GM23248 (cell line): ENCODE measurements around the gene EGLN2. TPM values are rescaled to one million over a fixed set of nuclear protein-coding genes. Genes with fewer than 3 reads are reported as not detected.
"Not testable (repeated sequence)": the region's sequence is repeated elsewhere in the genome, so short reads cannot be mapped to it uniquely, and the experiment has no call there.

Experiments used
- DNase-seq: peaks from one replicate; pipeline ENCODE4 v3.0.0-alpha.2; 2015
- H2AFZ ChIP-seq: fragments of 200-600 bp; sonication (generic); 2 replicates; pipeline ENCODE4 v1.6.1; 2016; ENCODE audit warnings: antibody characterized with exemption
- H3F3A ChIP-seq: fragments of 200-600 bp; sonication (generic); 2 replicates; pipeline ENCODE4 v1.6.1; 2016; ENCODE audit warnings: mild to moderate bottlenecking, antibody characterized with exemption, mixed run types; ENCODE audit not compliant: insufficient read depth
- H3K27ac ChIP-seq: fragments of 200-600 bp; sonication (generic); 2 replicates; pipeline ENCODE4 v1.5.1; 2016; ENCODE audit warnings: mild to moderate bottlenecking
- H3K27me3 ChIP-seq: fragments of 200-600 bp; sonication (generic); replicated peaks from 2 replicates; pipeline ENCODE4 v1.6.1; 2016; ENCODE audit warnings: mild to moderate bottlenecking; ENCODE audit not compliant: insufficient read depth
- H3K36me3 ChIP-seq: fragments of 200-600 bp; sonication (generic); 2 replicates; pipeline ENCODE4 v1.6.1; 2016; ENCODE audit warnings: low read depth, mild to moderate bottlenecking
- H3K4me1 ChIP-seq: fragments of 200-600 bp; sonication (generic); 2 replicates; pipeline ENCODE4 v1.6.1; 2016; ENCODE audit warnings: mild to moderate bottlenecking; ENCODE audit not compliant: insufficient read depth
- H3K4me2 ChIP-seq: fragments of 200-600 bp; sonication (generic); one replicate; pipeline ENCODE4 v1.6.1; 2016; ENCODE audit warnings: mild to moderate bottlenecking; ENCODE audit not compliant: unreplicated experiment
- H3K4me3 ChIP-seq: fragments of 200-600 bp; sonication (generic); 2 replicates; pipeline ENCODE4 v1.5.1; 2016; ENCODE audit warnings: mild to moderate bottlenecking
- H3K79me2 ChIP-seq: fragments of 200-600 bp; sonication (generic); 2 replicates; pipeline ENCODE4 v1.6.1; 2016; ENCODE audit warnings: mild to moderate bottlenecking; ENCODE audit not compliant: insufficient read depth
- H3K9ac ChIP-seq: fragments of 200-600 bp; sonication (generic); 2 replicates; pipeline ENCODE4 v1.6.1; 2016; ENCODE audit warnings: mild to moderate bottlenecking
- H3K9me2 ChIP-seq: fragments of 200-600 bp; sonication (generic); 2 replicates; pipeline ENCODE4 v1.6.1; 2016; ENCODE audit warnings: mixed run types, mild to moderate bottlenecking, moderate library complexity; ENCODE audit not compliant: insufficient read depth
- H3K9me3 ChIP-seq: fragments of 200-600 bp; sonication (generic); one replicate; pipeline ENCODE4 v1.6.1; 2017; ENCODE audit warnings: low read depth
- H4K20me1 ChIP-seq: fragments of 200-600 bp; sonication (generic); 2 replicates; pipeline ENCODE4 v1.6.0; 2016; ENCODE audit not compliant: insufficient read depth
- WGBS, 2 experiments: methylation state at CpG; one replicate each; pipeline ENCODE4 v1.1.6; 2015 to 2017; ENCODE audit warnings: low lambda C conversion rate in 2 of 2, low coverage in 1 of 2; ENCODE audit errors: missing lambda C conversion rate in 2 of 2; 5-methylcytosine and 5-hydroxymethylcytosine counted together
- in situ Hi-C: fragments of 300-500 bp; cut with MboI; formaldehyde crosslinking; loops from 2 replicates; pipeline ENCODE4 v1.15.0; 2020
- polyA plus RNA-seq: library from polyadenylated mRNA; unstranded; fragments of >200 nt; fragmentation: Nextera tagmentation; extraction: Ambion mirVana; gene quantifications from 2 replicates; pipeline ENCODE4 v1.2.1, GENCODE V29; 2016
- total RNA-seq: library from RNA; depleted of rRNA; stranded (reverse); fragments of >200 nt; shearing (Covaris generic); gene quantifications from 2 replicates; pipeline ENCODE4 v1.2.3, GENCODE V29; 2014; rRNA removed

The EGLN2 gene
- total and polyA plus RNA-seq, 2 experiments from 2014 or later, result 52.5 to 83.3 TPM

DNA sequence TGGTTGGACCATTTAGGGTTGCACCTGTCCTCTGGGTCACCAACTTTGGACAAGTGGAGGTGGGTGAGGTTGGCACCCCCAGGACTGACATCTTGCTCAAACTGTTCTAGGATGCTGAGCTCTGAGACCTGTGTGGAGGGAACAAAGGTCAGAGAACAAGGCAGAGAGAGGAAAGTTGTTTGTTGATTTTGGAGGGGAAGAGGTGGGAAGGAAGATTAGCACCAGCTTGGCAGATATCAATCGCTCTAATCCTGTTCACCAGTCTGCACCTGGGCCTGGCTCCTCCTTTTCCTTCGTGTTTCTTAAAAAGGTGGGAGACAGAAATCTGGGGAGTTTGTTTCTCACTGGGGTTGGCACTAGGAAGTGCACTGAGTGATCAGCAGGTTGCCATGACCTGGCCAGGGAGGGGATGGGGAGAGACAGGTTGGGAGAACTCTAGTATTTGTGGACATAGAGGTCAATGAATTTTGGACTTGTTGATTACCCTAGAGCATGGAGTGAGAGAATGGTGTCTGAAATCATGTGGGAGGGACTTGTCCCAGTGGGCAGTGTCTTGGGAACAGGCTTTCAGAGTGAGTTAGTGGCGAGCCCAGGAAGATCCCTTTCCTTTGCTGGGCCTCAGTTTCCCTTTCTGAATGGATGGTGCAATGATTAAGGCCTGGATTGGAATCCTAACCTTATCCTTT, 53.6 kb downstream of the EGLN2 start:
- WGBS, 2 experiments, result 58% methylated on average over 2 of the region's 3 CpGs
- H2AFZ ChIP-seq, result not testable (repeated sequence)

More for the DNA sequence above, 53.6 kb downstream of the EGLN2 start:
- H3K9me2 ChIP-seq, H3K4me2 ChIP-seq, H3K9me3 ChIP-seq, in situ Hi-C loops, DNase-seq, H4K20me1 ChIP-seq, H3F3A ChIP-seq, H3K79me2 ChIP-seq, H3K27ac ChIP-seq, H3K36me3 ChIP-seq, H3K9ac ChIP-seq, H3K4me1 ChIP-seq, H3K4me3 ChIP-seq: not testable (repeated sequence)
- peaks cover 11% of the 10 kb centered on the region; the same call in 1 of the 2 replicates for H3K27me3 ChIP-seq

Other genes starting within 250 kb of the EGLN2 start
- 27.8 and 36.3 TPM in 2 replicates for gene SHKBP1, start 222.3 kb upstream of the EGLN2 start, total RNA-seq
- gene SHKBP1, start 222.3 kb upstream of the EGLN2 start, polyA plus RNA-seq, result 62.2 and 66.4 TPM in 2 replicates
- 18.0 and 18.3 TPM in 2 replicates for gene LTBP4, start 197.8 kb upstream of the EGLN2 start, total RNA-seq
- gene LTBP4, start 197.8 kb upstream of the EGLN2 start, polyA plus RNA-seq, result 45.5 and 47.2 TPM in 2 replicates
- gene NUMBL, start 108.5 kb upstream of the EGLN2 start, total RNA-seq, result 33.4 and 49.7 TPM in 2 replicates
- 30.8 and 35.1 TPM in 2 replicates for gene NUMBL, start 108.5 kb upstream of the EGLN2 start, polyA plus RNA-seq
- 28.6 and 43.4 TPM in 2 replicates for gene COQ8B, start 82.3 kb upstream of the EGLN2 start, total RNA-seq
- gene COQ8B, start 82.3 kb upstream of the EGLN2 start, polyA plus RNA-seq, result 13.4 and 15.2 TPM in 2 replicates
- gene ITPKC, start 82.1 kb upstream of the EGLN2 start, total RNA-seq, result 19.9 and 24.7 TPM in 2 replicates
- gene ITPKC, start 82.1 kb upstream of the EGLN2 start, polyA plus RNA-seq, result 8.5 and 10.4 TPM in 2 replicates
- gene ACTMAP, start 48.7 kb upstream of the EGLN2 start, total RNA-seq, result 0.38 and 2.5 TPM in 2 replicates
- gene ACTMAP, start 48.7 kb upstream of the EGLN2 start, polyA plus RNA-seq, result 5.6 and 7.3 TPM in 2 replicates
- 30.6 and 35.3 TPM in 2 replicates for gene SNRPA, start 48.0 kb upstream of the EGLN2 start, total RNA-seq
- gene SNRPA, start 48.0 kb upstream of the EGLN2 start, polyA plus RNA-seq, result 50.1 and 58.5 TPM in 2 replicates
- gene MIA, start 23.7 kb upstream of the EGLN2 start, total RNA-seq, result not detected in 2 replicates
- not detected in 2 replicates for gene MIA, start 23.7 kb upstream of the EGLN2 start, polyA plus RNA-seq
- 20.7 and 25.6 TPM in 2 replicates for gene RAB4B, start 20.9 kb upstream of the EGLN2 start, total RNA-seq
- gene RAB4B, start 20.9 kb upstream of the EGLN2 start, polyA plus RNA-seq, result 23.2 and 24.6 TPM in 2 replicates
- not detected in 2 replicates for gene CYP2A6, start 51.3 kb downstream of the EGLN2 start, total RNA-seq
- gene CYP2A6, start 51.3 kb downstream of the EGLN2 start, polyA plus RNA-seq, result not detected in 2 replicates
- gene CYP2A7, start 83.0 kb downstream of the EGLN2 start, total RNA-seq, result not detected in 2 replicates
- gene CYP2A7, start 83.0 kb downstream of the EGLN2 start, polyA plus RNA-seq, result not detected in 2 replicates
- not detected in 2 replicates for gene CYP2B6, start 192.1 kb downstream of the EGLN2 start, total RNA-seq
- not detected in 2 replicates for gene CYP2B6, start 192.1 kb downstream of the EGLN2 start, polyA plus RNA-seq